ENCODE data around the gene SLAMF6.
A peak's percentile ranks its signal among the peaks of the same experiment; 100 is the strongest.
"Not testable (repeated sequence)": the region's sequence is repeated elsewhere in the genome, so short reads cannot be mapped to it uniquely, and the experiment has no call there.

SLAMF6 gene

DNA sequence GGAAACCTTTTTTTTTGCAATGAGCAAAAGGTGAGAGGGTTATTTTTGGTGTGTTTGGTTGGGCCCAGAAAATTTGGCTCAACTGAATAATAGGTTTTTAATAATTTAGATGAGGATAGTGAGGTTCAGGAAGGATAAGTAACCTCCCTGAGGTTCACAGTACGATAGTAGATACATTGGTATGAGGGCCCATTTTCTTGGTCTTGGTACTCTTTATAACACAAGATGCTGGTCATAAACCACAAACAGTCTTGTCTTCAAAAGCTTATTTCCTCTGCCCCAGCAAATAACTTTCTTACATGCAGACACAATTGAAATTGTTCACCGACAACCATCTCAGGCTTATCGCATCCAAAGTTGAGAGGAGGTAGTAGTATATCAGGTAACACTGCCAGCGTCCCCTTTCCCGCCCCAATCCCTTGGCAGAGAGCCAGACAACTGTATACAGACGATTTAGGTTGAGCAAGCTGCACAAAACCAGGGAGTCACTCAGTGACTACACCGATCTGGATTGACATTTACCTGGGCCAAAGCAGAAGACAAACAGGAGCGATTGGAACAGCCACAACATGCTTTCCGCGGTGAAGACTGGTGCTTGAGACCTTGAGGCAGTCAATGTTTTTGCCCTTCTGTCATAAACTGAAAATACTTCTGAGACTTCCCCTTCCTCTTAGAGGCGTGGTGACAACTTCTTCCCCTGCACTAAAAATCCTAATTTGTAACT, at the start of gene SLAMF6:
Gene SLAMF6 (minus strand): TSS at position 634 of the 724 bp plus-strand sequence. CDS start 63 bp downstream, at position 571.
- peak; percentile 57 for DNase-seq

GRCh38 chr1:160570840-160571239, 47.8 kb upstream of the SLAMF6 start:
- DNase-seq = no peak

DNA sequence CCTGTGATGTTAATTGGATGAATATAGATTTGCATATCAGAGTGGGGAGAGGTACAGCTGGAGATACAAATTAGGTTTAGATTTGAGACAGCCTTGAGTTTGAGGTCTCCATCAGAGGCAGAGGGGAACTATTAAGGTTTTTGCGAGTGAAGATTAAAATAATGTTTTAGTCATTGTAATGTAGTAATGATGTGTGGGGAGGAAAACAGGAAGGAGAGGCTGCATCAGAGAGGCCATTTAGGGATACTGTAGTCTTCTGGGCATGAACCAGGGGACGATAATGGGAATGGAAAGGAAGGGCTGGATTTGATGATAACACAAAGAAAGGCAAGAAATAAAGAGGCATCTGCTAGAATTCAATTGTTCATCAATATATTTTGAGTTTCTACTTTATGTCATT, 46.8 kb upstream of the SLAMF6 start:
- no peak for DNase-seq

DNA sequence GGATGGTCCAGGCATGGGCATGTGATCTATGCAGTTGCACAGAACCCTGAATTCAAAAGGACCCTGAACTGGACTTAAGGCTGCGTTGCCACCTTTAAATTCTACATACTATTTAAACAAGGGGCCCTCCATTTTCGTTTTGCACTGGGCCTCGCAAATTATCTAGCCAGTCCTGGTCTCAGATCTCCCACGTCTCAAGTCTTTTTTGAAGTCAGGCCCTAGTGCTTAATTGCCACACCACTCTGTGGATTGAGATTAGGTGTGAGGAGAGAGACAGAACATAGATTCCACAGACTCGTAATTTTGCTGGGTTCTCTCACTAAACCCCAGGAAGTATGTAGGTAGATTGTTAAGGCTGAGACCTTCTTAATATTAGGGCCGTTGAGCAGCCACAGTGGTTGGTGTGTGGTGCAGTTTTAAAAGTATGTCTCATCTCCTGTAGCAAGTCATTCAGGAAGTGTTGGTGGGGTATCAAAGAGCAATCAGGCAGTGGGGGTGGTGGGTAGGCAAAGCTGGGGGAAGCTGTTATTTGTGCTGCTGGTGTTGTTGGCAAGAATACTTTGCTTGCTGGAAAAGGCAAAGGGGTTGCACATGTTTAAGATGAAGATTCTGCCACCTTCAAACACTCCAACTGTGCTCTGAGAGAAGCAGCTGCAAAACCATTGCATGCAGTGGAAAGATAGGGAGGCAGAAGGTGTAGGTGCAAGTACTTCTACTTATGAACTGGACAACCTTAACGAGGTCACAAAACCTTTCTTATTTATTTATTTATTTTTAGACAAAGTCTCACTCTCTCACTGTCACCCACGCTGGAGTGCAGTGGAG, 45.0 kb upstream of the SLAMF6 start:
- DNase-seq = peak; percentile 81

GRCh38 chr1:160567341-160567740, 44.3 kb upstream of the SLAMF6 start:
- peak; percentile 10 for DNase-seq

DNA sequence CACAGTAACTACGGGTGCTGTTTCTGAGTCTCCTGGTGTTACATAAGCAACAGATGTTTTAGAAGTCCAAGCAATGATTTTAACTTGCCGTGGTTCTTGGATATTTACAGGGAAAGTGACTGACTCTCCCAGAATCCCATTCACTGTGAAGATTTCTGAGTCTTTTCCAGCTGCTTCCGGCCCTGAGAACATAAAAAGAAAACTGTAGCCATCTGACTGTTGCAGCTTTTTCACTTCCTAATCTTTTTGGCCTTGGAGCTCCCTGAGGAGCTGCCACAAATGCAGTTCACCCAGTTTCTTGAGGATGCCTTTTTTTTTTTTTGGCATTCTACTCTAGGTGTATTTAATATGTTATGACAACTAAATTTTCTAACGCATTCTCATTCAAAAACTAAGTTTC, 42.5 kb upstream of the SLAMF6 start:
- no peak for DNase-seq

- not testable (repeated sequence) for DNase-seq
These were observed 40.2 kb upstream of the SLAMF6 start for GRCh38 chr1:160563230-160563629.

DNA sequence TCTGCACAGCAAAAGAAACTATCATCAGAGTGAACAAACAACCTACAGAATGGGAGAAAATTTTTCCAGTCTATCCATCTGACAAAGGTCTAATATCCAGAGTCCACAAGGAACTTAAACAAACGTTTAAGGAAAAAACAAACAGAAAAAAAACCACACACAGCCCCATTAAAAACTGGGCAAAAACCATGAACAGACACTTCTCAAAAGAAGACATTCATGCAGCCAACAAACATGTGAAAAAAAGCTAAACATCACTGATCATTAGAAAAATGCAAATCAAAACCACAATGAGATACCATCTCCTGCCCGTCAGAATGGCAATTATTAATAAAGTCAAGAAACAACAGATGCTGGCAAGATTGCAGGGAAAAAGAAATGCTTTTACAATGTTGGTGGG, 39.7 kb upstream of the SLAMF6 start:
- DNase-seq = not testable (repeated sequence)

DNA sequence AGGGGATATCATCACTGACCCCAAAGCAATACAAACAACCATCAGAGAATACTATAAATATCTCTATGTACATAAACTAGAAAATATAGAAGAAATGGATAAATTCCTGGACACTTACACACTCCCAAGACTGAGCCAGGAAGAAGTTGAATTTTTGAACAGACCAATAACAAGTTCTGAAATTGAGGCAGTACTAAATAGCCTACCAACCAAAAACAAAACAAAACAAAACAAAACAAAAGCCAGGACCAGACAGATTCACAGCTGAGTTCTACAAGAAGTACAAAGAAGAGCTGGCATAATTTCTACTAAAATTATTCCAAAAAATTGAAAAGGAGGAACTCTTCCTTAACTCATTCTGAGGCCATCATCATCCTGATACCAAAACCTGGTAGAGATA, 37.8 kb upstream of the SLAMF6 start:
- peak; percentile 53 for DNase-seq

DNA sequence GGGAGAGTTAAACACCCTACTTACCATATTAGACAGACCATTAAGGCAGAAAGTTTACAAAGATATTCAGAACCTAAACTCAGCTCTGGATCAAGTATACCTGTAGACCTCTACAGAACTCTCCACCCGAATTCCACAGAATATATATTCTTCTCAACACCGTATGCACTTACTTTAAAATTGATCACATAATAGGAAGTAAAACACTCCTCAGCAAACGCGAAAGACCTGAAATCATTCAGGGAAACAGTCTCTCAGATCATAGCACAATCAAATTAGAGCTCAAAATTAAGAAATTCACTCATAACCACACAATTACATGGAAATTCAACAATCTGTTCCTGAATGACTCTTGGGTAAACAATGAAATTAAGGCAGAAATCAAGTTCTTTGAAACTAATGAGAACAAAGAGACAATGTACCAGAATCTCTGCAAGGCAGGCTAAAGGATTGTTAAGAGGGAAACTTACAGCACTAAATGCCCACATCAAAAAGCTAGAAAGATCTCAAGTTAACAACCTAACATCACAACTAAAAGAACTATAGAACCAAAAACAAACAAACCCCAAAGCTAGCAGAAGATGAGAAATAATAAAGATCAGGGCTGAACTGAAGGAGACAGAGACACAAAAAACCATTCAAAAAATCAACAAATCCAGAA, 37.1 kb upstream of the SLAMF6 start:
- peak; percentile 56 for DNase-seq

GRCh38 chr1:160559437-160559836, 36.4 kb upstream of the SLAMF6 start:
- peak; percentile 46 for DNase-seq

DNA sequence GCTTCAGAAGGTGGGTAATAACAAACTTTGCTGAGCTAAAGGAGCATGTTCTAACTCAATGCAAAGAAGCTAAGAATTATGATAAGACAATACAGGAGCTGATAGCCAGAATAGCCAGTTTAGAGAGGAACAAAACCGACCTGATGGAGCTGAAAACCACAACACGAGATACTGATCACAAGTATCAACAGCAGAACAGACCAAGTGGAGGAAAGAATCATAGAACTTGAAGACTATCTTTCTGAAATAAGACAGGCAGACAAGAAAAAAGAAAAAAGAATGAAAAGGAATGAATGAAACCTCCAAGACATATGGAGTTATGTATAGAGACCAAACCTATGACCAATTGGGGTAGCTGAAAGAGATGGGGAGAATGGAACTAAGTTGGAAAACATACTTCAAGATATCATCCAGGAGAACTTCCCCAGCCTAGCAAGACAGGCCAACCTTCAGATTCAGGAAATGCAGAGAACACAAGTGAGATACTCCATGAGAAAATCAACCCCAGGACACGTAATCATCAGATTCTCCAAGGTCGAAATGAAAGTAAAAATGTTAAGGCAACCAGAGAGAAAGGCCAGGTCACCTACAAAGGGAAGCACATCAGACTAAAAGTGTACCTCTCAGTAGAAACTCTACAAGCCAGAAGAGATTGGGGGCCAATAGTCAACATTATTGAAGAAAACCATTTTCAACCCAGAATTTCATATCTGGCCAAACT, 35.8 kb upstream of the SLAMF6 start:
- peak; percentile 54 for DNase-seq

DNA sequence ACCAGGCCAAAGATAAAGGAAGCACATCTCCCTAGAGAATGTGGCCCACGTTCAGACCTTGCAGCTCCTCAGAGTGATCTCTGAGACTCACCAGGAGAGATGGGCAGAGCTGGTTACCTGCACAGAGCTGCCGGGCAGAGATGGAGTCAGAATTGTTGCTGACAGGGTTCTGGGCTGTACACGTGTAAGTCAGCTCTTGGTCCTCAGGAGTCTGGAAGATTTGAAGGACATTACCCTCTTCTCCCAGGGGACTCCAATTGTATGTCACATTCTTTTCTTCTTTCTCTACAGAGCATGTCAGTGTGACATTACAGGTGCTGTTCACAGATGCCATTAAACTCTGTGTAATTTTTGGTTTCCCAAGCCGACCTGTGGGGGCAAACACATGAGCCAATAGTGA, 30.7 kb upstream of the SLAMF6 start:
- DNase-seq = no peak

- DNase-seq = no peak
These were observed 29.4 kb upstream of the SLAMF6 start for GRCh38 chr1:160552425-160552824.

DNA sequence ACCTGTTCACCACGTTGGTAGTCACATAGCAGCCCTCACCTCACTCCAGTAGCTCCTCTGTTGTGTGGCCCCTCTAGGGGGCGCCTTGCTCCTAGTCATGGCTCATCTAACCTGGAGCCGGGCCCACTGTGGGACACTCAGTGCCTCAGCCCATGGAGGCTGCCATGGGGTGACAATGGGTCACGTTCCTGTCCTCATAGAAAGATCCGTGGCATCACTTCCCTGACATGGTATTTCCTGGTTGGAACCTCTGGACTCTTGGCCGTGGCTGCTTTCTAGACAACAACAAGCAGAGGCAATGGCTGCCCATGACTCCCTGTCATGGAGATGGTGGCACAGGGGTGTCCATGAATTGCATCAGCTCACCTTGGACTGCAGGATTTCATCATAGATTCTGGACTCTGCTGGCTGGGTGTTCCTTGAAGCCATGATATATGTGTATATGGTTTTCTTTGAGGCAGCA, 27.5 kb upstream of the SLAMF6 start:
- DNase-seq = peak; percentile 68

GRCh38 chr1:160549665-160550006, 26.6 kb upstream of the SLAMF6 start:
- DNase-seq = no peak

- no peak for DNase-seq
These were observed 26.1 kb upstream of the SLAMF6 start for GRCh38 chr1:160548960-160549664.

- no peak for DNase-seq
These were observed 25.1 kb upstream of the SLAMF6 start for GRCh38 chr1:160548183-160548582.

DNA sequence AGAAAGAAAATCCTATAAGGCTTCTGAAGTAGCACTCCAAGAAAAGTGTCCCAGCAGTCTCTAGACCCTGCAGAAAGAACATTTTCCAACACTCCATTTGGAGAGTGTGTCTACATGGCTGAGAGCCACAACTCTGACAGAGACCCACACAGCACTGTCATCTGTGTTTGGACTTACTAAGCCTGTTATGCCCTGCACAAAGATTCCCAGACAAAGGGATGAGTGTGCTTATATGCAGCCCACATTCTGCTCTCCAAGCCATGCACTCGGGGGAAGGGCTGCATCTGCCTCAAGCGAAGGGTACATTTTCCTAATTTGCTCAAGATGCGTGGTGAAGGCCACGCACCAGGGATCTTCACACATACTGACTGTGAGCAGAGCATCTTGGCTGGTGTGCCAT, 24.4 kb upstream of the SLAMF6 start:
- no peak for DNase-seq

GRCh38 chr1:160546942-160547341, 23.9 kb upstream of the SLAMF6 start:
- no peak for DNase-seq

- DNase-seq = peak; percentile 69
These were observed 21.6 kb upstream of the SLAMF6 start for GRCh38 chr1:160544647-160545046.

DNA sequence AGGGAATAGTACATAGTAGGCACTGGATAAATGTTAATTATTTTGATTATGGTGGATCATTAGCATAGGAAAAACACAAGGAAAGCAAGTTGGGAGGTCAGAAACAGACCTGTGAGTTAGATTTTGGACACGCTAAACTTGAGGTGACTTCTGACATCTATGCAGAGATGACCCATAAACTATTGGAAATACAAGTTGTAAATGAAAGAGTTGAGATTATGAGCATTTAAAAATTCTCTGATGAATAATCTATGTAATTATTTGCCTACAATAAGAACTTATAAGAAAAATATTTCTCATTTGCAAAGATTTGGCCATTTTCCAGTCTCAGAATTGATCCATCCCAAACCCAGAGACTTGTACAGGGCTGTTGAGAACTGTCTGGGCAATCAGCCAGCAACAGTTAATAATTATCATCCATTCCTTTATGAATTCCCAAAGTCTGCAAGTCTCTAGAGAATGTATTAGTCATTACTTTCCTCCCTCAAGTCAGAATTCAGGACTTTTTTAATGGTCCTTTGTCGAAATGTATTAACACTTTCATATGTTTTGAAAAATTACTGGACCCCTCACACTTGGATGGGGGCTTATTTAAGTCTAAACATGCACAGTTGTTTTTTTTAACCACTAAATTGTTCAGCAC, 19.4 kb upstream of the SLAMF6 start:
- no peak for DNase-seq
